Measurements from ENCODE around the gene CADPS. TPM values are rescaled to one million over a fixed set of nuclear protein-coding genes. Genes with fewer than 3 reads are reported as not detected.
A peak's percentile ranks its signal among the peaks of the same experiment; 100 is the strongest.

Gene CADPS
- total RNA-seq, 6 experiments from 2014 or later = not detected

GRCh38 chr3:62604298-62604697 lies 270.9 kb downstream of the CADPS start:
- H3K36me3 Mint-ChIP-seq (ENCODE audit: low read depth) = peaks cover 5% of the 10 kb centered on the region; the same call in 1 of the 2 replicates

GRCh38 chr3:62602987-62603386 lies 272.2 kb downstream of the CADPS start:
- H3K4me3 Mint-ChIP-seq = peak overlapping the region; percentile 85
- peaks cover 2% of the 10 kb centered on the region; the same call in 1 of the 2 replicates for H3K27me3 Mint-ChIP-seq (ENCODE audit: insufficient read depth)
- TF ChIP-seq CTCF (IDR thresholded peaks at IDR 0.05) = no peak
- H3K36me3 Mint-ChIP-seq (ENCODE audit: low read depth) = peaks cover 5% of the 10 kb centered on the region; the same call in 1 of the 2 replicates
- H3K4me1 Mint-ChIP-seq (ENCODE audit: low read depth) = peaks cover 84% of the 10 kb centered on the region
- DNase-seq = no peak
- no peaks in the 10 kb centered on the region for H3K9me3 Mint-ChIP-seq
- peak overlapping the region; percentile 98 for H3K27ac Mint-ChIP-seq

More at GRCh38 chr3:62604298-62604697, 270.9 kb downstream of the CADPS start:
- no peak for TF ChIP-seq CTCF (IDR thresholded peaks at IDR 0.05)
- Mint-ChIP-seq H3K4me3 (peak overlapping the region; percentile 85), H3K27ac (peak overlapping the region; percentile 98), H3K9me3 (no peaks in the 10 kb centered on the region), H3K4me1 (ENCODE audit: low read depth) (peaks cover 76% of the 10 kb centered on the region), H3K27me3 (ENCODE audit: insufficient read depth) (peaks cover 2% of the 10 kb centered on the region; the same call in 1 of the 2 replicates)
- DNase-seq = peak; percentile 86

- H3K36me3 Mint-ChIP-seq (ENCODE audit: low read depth) = peaks cover 4% of the 10 kb centered on the region; the same call in 1 of the 2 replicates
- H3K27ac Mint-ChIP-seq = peak overlapping the region; percentile 98
- H3K9me3 Mint-ChIP-seq = no peaks in the 10 kb centered on the region
- no peak for TF ChIP-seq CTCF (IDR thresholded peaks at IDR 0.05)
- no peaks in the 10 kb centered on the region for H3K27me3 Mint-ChIP-seq (ENCODE audit: insufficient read depth)
- no peak overlapping the region; the same call in 1 of the 2 replicates for H3K4me3 Mint-ChIP-seq
- DNase-seq = no peak
- peaks cover 77% of the 10 kb centered on the region for H3K4me1 Mint-ChIP-seq (ENCODE audit: low read depth)
Observed at GRCh38 chr3:62602129-62602770, 273.0 kb downstream of the CADPS start.

- H3K4me1 Mint-ChIP-seq (ENCODE audit: low read depth) = peaks cover 71% of the 10 kb centered on the region
- no peaks in the 10 kb centered on the region for H3K36me3 Mint-ChIP-seq (ENCODE audit: low read depth)
- H3K27me3 Mint-ChIP-seq (ENCODE audit: insufficient read depth) = no peaks in the 10 kb centered on the region
- DNase-seq = peak; percentile 44
- no peak for TF ChIP-seq CTCF (IDR thresholded peaks at IDR 0.05)
- H3K4me3 Mint-ChIP-seq = peak overlapping the region; percentile 51
- no peaks in the 10 kb centered on the region for H3K9me3 Mint-ChIP-seq
- H3K27ac Mint-ChIP-seq = peak overlapping the region; percentile 98
Observed at GRCh38 chr3:62601238-62602070, 273.8 kb downstream of the CADPS start.

GRCh38 chr3:62600033-62600432 lies 275.2 kb downstream of the CADPS start:
- Mint-ChIP-seq H3K27ac (no peak overlapping the region), H3K36me3 (ENCODE audit: low read depth) (no peaks in the 10 kb centered on the region), H3K9me3 (no peaks in the 10 kb centered on the region), H3K27me3 (ENCODE audit: insufficient read depth) (no peaks in the 10 kb centered on the region), H3K4me3 (no peak overlapping the region), H3K4me1 (ENCODE audit: low read depth) (peaks cover 58% of the 10 kb centered on the region)
- TF ChIP-seq CTCF (IDR thresholded peaks at IDR 0.05) = no peak
- no peak for DNase-seq

Measured in HFFc6 (cell line).